K562 (cell line): ENCODE data around the gene ZNF366. TPM values are rescaled to one million over a fixed set of nuclear protein-coding genes. Genes with fewer than 3 reads are reported as not detected.

Source experiments
- ATAC-seq: fragments of 200-7000 bp; cut with Tn5 transposase; 3 replicates; pipeline ENCODE4 v1.9.1; 2020; ENCODE audit warnings: moderate library complexity
- BruUV-seq: library from RNA; stranded (reverse); fragments of 400-500 nt; replicated peaks from 2 replicates; lab custom pipeline; 2021; lab: Mats Ljungman, UMichigan
- CTCF ChIA-PET: fragments of 300-600 bp; formaldehyde crosslinking; extraction: SDS; loops from one replicate; lab custom pipeline; 2021; ENCODE audit warnings: low intra/inter-chr PET ratio; lab: Yijun Ruan, JAX
- POLR2A ChIA-PET: fragments of 300-600, 350-650 bp; sonication (Branson Sonifier 250); formaldehyde crosslinking; extraction: SDS; loops from one replicate; lab custom pipeline; 2021; ENCODE audit warnings: antibody characterized with exemption, inconsistent platforms; lab: Yijun Ruan, JAX
- DNase-seq, 4 experiments: peaks; one replicate each; pipeline versions ENCODE4 v3.0.0 to v3.0.0-alpha.2; 2011 to 2018; ENCODE audit warnings: low spot score in 3 of 4, mixed read lengths in 3 of 4; ENCODE audit errors: extremely low read depth in 1 of 4
- FAIRE-seq: peaks from 2 replicates; lab custom pipeline; 2011; peaks lifted over from hg19 to GRCh38; lab: Jason Lieb, UNC
- H2AFZ ChIP-seq: 2 replicates; pipeline ENCODE4 v1.6.0; 2011; ENCODE audit warnings: low read depth, low read length, control low read depth, inconsistent platforms
- H3K27ac ChIP-seq: fragments of 200-600 bp; 3 replicates; pipeline ENCODE4 v1.8.0; 2011; ENCODE audit warnings: low read depth, mild to moderate bottlenecking, control low read depth, inconsistent platforms, low read length, moderate library complexity, mixed read lengths; ENCODE audit errors: extremely low read depth
- H3K27me3 ChIP-seq, 2 experiments: fragments of 300-600 bp in 1 of 2; 2 replicates in 1 of 2; 3 replicates in 1 of 2; pipeline versions ENCODE4 v1.6.0 to v1.8.0; 2011; ENCODE audit warnings: inconsistent platforms in 2 of 2, low read length in 2 of 2, mild to moderate bottlenecking in 1 of 2, mixed read lengths in 1 of 2, moderate library complexity in 1 of 2; ENCODE audit not compliant: control insufficient read depth in 2 of 2, insufficient read depth in 2 of 2
- H3K36me3 ChIP-seq: fragments of 300-600 bp; 3 replicates; pipeline ENCODE4 v1.8.0; 2011; ENCODE audit warnings: mild to moderate bottlenecking, low read length, inconsistent platforms; ENCODE audit not compliant: control insufficient read depth, insufficient read depth
- H3K4me1 ChIP-seq, 2 experiments: fragments of 200-600 bp in 1 of 2; replicated peaks in 1 of 2; 2 replicates in 1 of 2; 3 replicates in 1 of 2; pipeline versions ENCODE4 v1.5.1 to v1.8.0; 2011; ENCODE audit warnings: inconsistent platforms in 2 of 2, low read length in 2 of 2, mild to moderate bottlenecking in 1 of 2, mixed read lengths in 1 of 2, moderate library complexity in 1 of 2; ENCODE audit not compliant: control insufficient read depth in 2 of 2, insufficient read depth in 2 of 2
- H3K4me2 ChIP-seq: 2 replicates; pipeline ENCODE4 v1.6.1; 2011; ENCODE audit warnings: low read length, control low read depth, inconsistent platforms, mixed read lengths; ENCODE audit not compliant: insufficient read depth
- H3K4me3 ChIP-seq: fragments of 200-600 bp; sonication (generic), shearing (Covaris generic); 2 replicates; pipeline ENCODE4 v1.5.1; 2016; ENCODE audit warnings: control low read depth, inconsistent platforms
- H3K79me2 ChIP-seq: fragments of 200-600 bp; 3 replicates; pipeline ENCODE4 v1.8.0; 2011; ENCODE audit warnings: low read length, inconsistent platforms; ENCODE audit not compliant: control insufficient read depth, insufficient read depth
- H3K9ac ChIP-seq, 2 experiments: 2 replicates each; pipeline versions ENCODE4 v1.6.0 to v1.6.1; 2011; ENCODE audit warnings: low read depth in 2 of 2, low read length in 2 of 2, control low read depth in 1 of 2, inconsistent platforms in 1 of 2, mild to moderate bottlenecking in 1 of 2, mixed read lengths in 1 of 2; ENCODE audit not compliant: insufficient read depth in 1 of 2
- H3K9me1 ChIP-seq: one replicate; pipeline ENCODE4 v1.6.0; 2011; ENCODE audit warnings: inconsistent platforms, mild to moderate bottlenecking, low read length, moderate library complexity; ENCODE audit not compliant: control insufficient read depth, insufficient read depth
- H3K9me3 ChIP-seq: replicated peaks from 2 replicates; pipeline ENCODE4 v1.5.1; 2011; ENCODE audit warnings: low read depth, low read length, inconsistent platforms; ENCODE audit not compliant: control insufficient read depth, insufficient read depth
- H4K20me1 ChIP-seq: replicated peaks from 2 replicates; pipeline ENCODE4 v1.6.1; 2011; ENCODE audit warnings: low read length, inconsistent platforms, mixed read lengths; ENCODE audit not compliant: control insufficient read depth, insufficient read depth
- CBFB ChIP-seq: sonication (generic); formaldehyde crosslinking; IDR thresholded peaks from 2 replicates; pipeline ENCODE4 v1.4.0; 2020; ENCODE audit warnings: mild to moderate bottlenecking, missing genetic modification reagents
- CBX2 ChIP-seq: fragments of 200-600 bp; sonication (generic); IDR thresholded peaks from one replicate; pipeline ENCODE4 v1.6.1; 2012; ENCODE audit warnings: mild to moderate bottlenecking, low read length, inconsistent platforms; ENCODE audit not compliant: insufficient read depth, poor library complexity, severe bottlenecking
- ELF4 ChIP-seq: fragments of 450-650 bp; formaldehyde crosslinking; IDR thresholded peaks from 2 replicates; pipeline ENCODE4 v1.4.0; 2022; ENCODE audit warnings: missing genetic modification characterization
- GATAD2B ChIP-seq: fragments of 450-650 bp; IDR thresholded peaks from 2 replicates; pipeline ENCODE4 v1.6.1; 2017; ENCODE audit warnings: mild to moderate bottlenecking, borderline replicate concordance
- JUN ChIP-seq, 2 experiments: sonication (generic) in 1 of 2; formaldehyde crosslinking in 1 of 2; IDR thresholded peaks; 2 replicates each; pipeline versions ENCODE4 v1.6.1 to v1.8.0; 2012 to 2022; ENCODE audit warnings: borderline replicate concordance in 2 of 2, mild to moderate bottlenecking in 2 of 2, improper control_type of control experiment in 1 of 2, low read depth in 1 of 2, low read length in 1 of 2, missing genetic modification reagents in 1 of 2
- MECOM ChIP-seq: fragments of 250-450 bp; sonication (Bioruptor Pico); IDR thresholded peaks from 2 replicates; pipeline ENCODE4 v1.8.0; 2022; ENCODE audit warnings: inconsistent platforms
- NR2C2 ChIP-seq, 2 experiments: fragments of 200-800 bp in 1 of 2; sonication (Bioruptor generic) in 1 of 2; sonication (generic) in 1 of 2; formaldehyde crosslinking in 1 of 2; IDR thresholded peaks; 2 replicates each; pipeline versions ENCODE4 v1.6.1 to v1.8.0; 2016 to 2022; ENCODE audit warnings: mild to moderate bottlenecking in 1 of 2, missing compliant biosample characterization in 1 of 2, missing genetic modification characterization in 1 of 2, missing genetic modification reagents in 1 of 2
- PHF20 ChIP-seq: fragments of 450-650 bp; IDR thresholded peaks from 2 replicates; pipeline ENCODE4 v1.6.1; 2018; ENCODE audit not compliant: partially characterized antibody
- WHSC1 ChIP-seq: IDR thresholded peaks from one replicate; pipeline ENCODE4 v1.6.1; 2012; ENCODE audit warnings: low read length, control low read depth, inconsistent platforms
- WGBS: fragments of 100-300 bp; shearing (Covaris generic); methylation state at CpG from one replicate; pipeline ENCODE4 v1.1.6; 2016; ENCODE audit warnings: low coverage, mixed read lengths; ENCODE audit not compliant: insufficient coverage; ENCODE audit errors: missing lambda C conversion rate; 5-methylcytosine and 5-hydroxymethylcytosine counted together
- in situ Hi-C: fragments of 300-500 bp; cut with MboI; formaldehyde crosslinking; loops from 4 replicates; pipeline ENCODE4 v1.15.0; 2018; ENCODE audit warnings: inconsistent platforms, mixed read lengths
- intact Hi-C: fragments of 100-400 bp; cut with micrococcal nuclease; formaldehyde crosslinking; loops from 2 replicates; pipeline ENCODE4 v1.14.2; 2022
- polyA plus RNA-seq, 8 experiments: library from polyadenylated mRNA; depleted of rRNA in 4 of 8; stranded (reverse) in 5 of 8; unstranded in 3 of 8; fragments of >200 nt; fragmentation: Nextera tagmentation in 2 of 8; fragmentation: Illumina TruSeq in 1 of 8; extraction: Ambion mirVana in 2 of 8; extraction: Trizol in 1 of 8; gene quantifications; 2 replicates each; pipeline versions ENCODE4 v1.2.1 to v1.2.3, GENCODE V29; 2011 to 2014; ENCODE audit warnings: inconsistent platforms in 1 of 8, missing spikeins in 1 of 8
- total RNA-seq, 7 experiments: library from RNA; depleted of rRNA in 6 of 7; stranded (reverse); fragments of >200 nt in 6 of 7; fragmentation: Illumina TruSeq in 2 of 7; extraction: Trizol in 2 of 7; gene quantifications; 2 replicates each; pipeline versions ENCODE4 v1.2.1 to v1.2.3, GENCODE V29; 2011 to 2021; ENCODE audit warnings: low replicate concordance in 1 of 7
- TF ChIP-seq, protein P1 (sequence below): sonication (generic); formaldehyde crosslinking; IDR thresholded peaks from 2 replicates; pipeline ENCODE4 v1.8.0; 2022; ENCODE audit warnings: mild to moderate bottlenecking, low read depth, missing genetic modification reagents

ZNF366 gene
- total and polyA plus RNA-seq, 9 of the 15 experiments (the other 6 are each of a cell fraction or from before 2014, with no cell fraction given) = not detected

DNA sequence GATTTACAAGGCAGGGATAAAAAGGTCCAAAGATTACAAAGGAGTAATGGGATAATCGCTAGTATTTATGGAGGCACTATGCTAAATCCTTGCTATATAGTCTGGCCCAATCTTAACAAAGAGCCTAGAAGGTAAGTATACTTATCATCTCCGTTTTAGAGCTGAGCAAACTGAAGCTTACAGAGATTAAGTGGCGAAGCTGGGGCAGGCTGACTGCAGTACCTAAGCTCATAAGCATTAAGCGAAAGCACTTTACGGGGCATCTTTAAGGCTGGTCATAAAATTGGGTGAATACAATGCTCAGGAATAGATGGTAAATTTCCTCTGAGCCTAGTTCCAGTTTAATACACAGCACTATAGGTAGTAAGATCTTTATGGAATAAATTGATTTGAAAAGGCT lies 30.0 kb upstream of the ZNF366 start:
- no peak for TF ChIP-seq WHSC1
- TF ChIP-seq NR2C2 (CRISPR knock-in tag; IDR thresholded peaks at IDR 0.05) = no peak
- TF ChIP-seq NR2C2 (tag; IDR thresholded peaks at IDR 0.05) = no peak
- TF ChIP-seq GATAD2B = no peak
- TF ChIP-seq MECOM = no peak
- TF ChIP-seq PHF20 = no peak
- no peak for TF ChIP-seq CBX2
- TF ChIP-seq, protein P1, sequence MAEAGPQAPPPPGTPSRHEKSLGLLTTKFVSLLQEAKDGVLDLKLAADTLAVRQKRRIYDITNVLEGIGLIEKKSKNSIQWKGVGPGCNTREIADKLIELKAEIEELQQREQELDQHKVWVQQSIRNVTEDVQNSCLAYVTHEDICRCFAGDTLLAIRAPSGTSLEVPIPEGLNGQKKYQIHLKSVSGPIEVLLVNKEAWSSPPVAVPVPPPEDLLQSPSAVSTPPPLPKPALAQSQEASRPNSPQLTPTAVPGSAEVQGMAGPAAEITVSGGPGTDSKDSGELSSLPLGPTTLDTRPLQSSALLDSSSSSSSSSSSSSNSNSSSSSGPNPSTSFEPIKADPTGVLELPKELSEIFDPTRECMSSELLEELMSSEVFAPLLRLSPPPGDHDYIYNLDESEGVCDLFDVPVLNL = no peak
- no peak for TF ChIP-seq CBFB (CRISPR knock-in tag)
- TF ChIP-seq ELF4 (CRISPR knock-in tag) = no peak
- TF ChIP-seq JUN (IDR thresholded peaks at IDR 0.05; ENCODE audit: borderline replicate concordance, low read depth, low read length) = no peak
- TF ChIP-seq JUN (CRISPR knock-in tag; IDR thresholded peaks at IDR 0.05; ENCODE audit: borderline replicate concordance) = no peak
- H3K4me3 ChIP-seq = no peak overlapping the region
- DNase-seq (no peak), ATAC-seq (no peak), FAIRE-seq (no peak)
- H3K4me2 ChIP-seq = no peak overlapping the region
- H2AFZ ChIP-seq = peak overlapping the region; percentile 51
- no peaks in the 10 kb centered on the region for H3K79me2 ChIP-seq
- in situ Hi-C loops (no loop called here), intact Hi-C loops (no loop called here)
- ChIA-PET POLR2A (interaction anchor here (0.9 to 1.5 kb wide), 2 partner anchors 21 to 95 kb away, joined by 4 read pairs; no protein-coding TSS in a partner anchor), CTCF (no interaction called here)
- no peak overlapping the region for H3K9ac ChIP-seq
- no peak overlapping the region for H3K27ac ChIP-seq
- 50% methylated on average over 5 of the region's 5 CpGs for WGBS
- H3K27me3 ChIP-seq = no peaks in the 10 kb centered on the region
- no peaks in the 10 kb centered on the region for H4K20me1 ChIP-seq
- no peaks in the 10 kb centered on the region for H3K9me1 ChIP-seq
- H3K4me1 ChIP-seq = peaks cover 11 to 15% of the 10 kb centered on the region in 2 experiments; a peak in 4 of 5 replicates
- no TSS peak for BruUV-seq
- no peaks in the 10 kb centered on the region for H3K36me3 ChIP-seq
- H3K9me3 ChIP-seq = no peaks in the 10 kb centered on the region
